ENCODE results near the gene SPG11. TPM values are rescaled to one million over a fixed set of nuclear protein-coding genes. Genes with fewer than 3 reads are reported as not detected.
"Not testable (repeated sequence)": the region's sequence is repeated elsewhere in the genome, so short reads cannot be mapped to it uniquely, and the experiment has no call there.

SPG11 gene
- total RNA-seq, 1 donor: 74.4 TPM

- Histone ChIP-seq H3K4me1 (ENCODE audit: insufficient read depth, low read length) (peaks cover 51% of the 10 kb centered on the region), H3K9me3 (ENCODE audit: low read depth, low read length) (no peaks in the 10 kb centered on the region), H3K27me3 (ENCODE audit: insufficient read depth, low read length) (no peaks in the 10 kb centered on the region), H3K4me3 (ENCODE audit: low read length) (peak overlapping the region; percentile 87)
These were observed 718 bp downstream of the SPG11 start for GRCh38 chr15:44662478-44663409.

DNA sequence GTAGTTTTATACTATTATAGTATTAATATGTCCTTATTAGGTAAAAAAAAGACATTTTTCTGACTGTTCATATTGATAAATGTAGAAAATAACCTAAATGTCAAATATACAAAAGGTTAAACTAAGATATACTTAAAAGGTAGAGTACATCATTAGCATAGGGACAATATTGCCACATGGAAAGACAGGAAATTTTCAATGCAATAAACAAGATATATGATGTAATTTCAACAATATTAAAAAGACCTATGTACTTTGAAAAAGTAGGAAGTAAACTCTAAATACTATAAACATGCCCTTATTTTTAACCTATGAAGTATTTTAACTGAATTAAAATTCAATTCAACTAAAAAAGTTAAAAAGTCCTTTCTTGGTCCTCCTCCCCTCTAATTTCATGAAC lies 1.9 kb downstream of the SPG11 start:
- H3K9me3 ChIP-seq (ENCODE audit: low read depth, low read length): no peaks in the 10 kb centered on the region
- H3K4me1 ChIP-seq (ENCODE audit: insufficient read depth, low read length): peaks cover 40% of the 10 kb centered on the region
- no peaks in the 10 kb centered on the region for H3K27me3 ChIP-seq (ENCODE audit: insufficient read depth, low read length)
- no peak overlapping the region for H3K4me3 ChIP-seq (ENCODE audit: low read length)

GRCh38 chr15:44659056-44659455 lies 4.4 kb downstream of the SPG11 start:
- Histone ChIP-seq H3K4me1 (ENCODE audit: insufficient read depth, low read length) (peaks cover 16% of the 10 kb centered on the region), H3K4me3 (ENCODE audit: low read length) (no peak overlapping the region), H3K27me3 (ENCODE audit: insufficient read depth, low read length) (no peaks in the 10 kb centered on the region), H3K9me3 (ENCODE audit: low read depth, low read length) (no peaks in the 10 kb centered on the region)

- Histone ChIP-seq H3K4me3 (ENCODE audit: low read length) (no peak overlapping the region), H3K27me3 (ENCODE audit: insufficient read depth, low read length) (no peaks in the 10 kb centered on the region), H3K4me1 (ENCODE audit: insufficient read depth, low read length) (peaks cover 10% of the 10 kb centered on the region), H3K9me3 (ENCODE audit: low read depth, low read length) (no peaks in the 10 kb centered on the region)
These were observed 6.1 kb downstream of the SPG11 start for GRCh38 chr15:44657378-44657777.

DNA sequence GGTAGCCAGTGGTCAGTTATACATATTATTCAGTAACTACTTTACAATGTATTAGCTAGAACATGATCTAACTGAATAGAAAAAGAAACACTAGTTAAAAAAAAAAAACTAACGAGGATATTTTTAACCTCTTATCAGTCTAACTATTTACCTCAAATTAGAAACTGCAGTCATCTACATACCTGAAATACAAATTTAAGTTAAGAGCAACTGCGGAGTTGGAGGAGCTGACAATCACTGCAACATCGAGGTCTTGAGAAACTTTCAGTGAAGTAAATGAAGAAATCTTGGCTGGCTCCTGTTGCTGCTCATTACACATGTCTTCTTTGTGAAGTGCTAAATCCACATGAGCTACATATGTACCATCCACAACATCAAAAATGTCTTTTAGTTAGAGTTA lies 6.5 kb downstream of the SPG11 start:
- Histone ChIP-seq H3K27me3 (ENCODE audit: insufficient read depth, low read length) (no peaks in the 10 kb centered on the region), H3K4me1 (ENCODE audit: insufficient read depth, low read length) (peaks cover 5% of the 10 kb centered on the region), H3K4me3 (ENCODE audit: low read length) (no peak overlapping the region), H3K9me3 (ENCODE audit: low read depth, low read length) (no peaks in the 10 kb centered on the region)

DNA sequence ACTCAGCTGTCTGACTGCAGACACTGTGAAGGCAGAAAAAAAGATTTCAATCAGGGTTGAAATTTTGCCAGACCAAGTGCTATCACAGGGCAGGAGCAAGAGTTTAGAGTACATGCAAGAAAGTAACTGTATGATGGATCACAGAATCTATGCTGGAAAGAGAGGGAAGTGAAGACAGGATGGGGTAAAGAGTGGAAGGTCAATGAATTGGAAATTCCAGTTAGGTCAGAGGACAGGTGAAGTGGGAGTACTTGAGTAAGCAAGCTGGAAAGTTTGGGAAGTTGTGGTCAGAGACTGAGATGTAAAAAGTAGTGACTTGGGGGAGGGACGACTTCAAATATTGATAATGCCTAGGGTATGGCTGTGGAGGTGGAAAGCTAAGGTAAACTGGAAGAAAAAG lies 7.2 kb downstream of the SPG11 start:
- Histone ChIP-seq H3K4me3 (ENCODE audit: low read length) (no peak overlapping the region), H3K4me1 (ENCODE audit: insufficient read depth, low read length) (peaks cover 3% of the 10 kb centered on the region), H3K27me3 (ENCODE audit: insufficient read depth, low read length) (no peaks in the 10 kb centered on the region), H3K9me3 (ENCODE audit: low read depth, low read length) (no peaks in the 10 kb centered on the region)

- no peaks in the 10 kb centered on the region for H3K9me3 ChIP-seq (ENCODE audit: low read depth, low read length)
- H3K4me3 ChIP-seq (ENCODE audit: low read length): no peak overlapping the region
- no peaks in the 10 kb centered on the region for H3K4me1 ChIP-seq (ENCODE audit: insufficient read depth, low read length)
- H3K27me3 ChIP-seq (ENCODE audit: insufficient read depth, low read length): no peaks in the 10 kb centered on the region
These were observed 8.6 kb downstream of the SPG11 start for GRCh38 chr15:44654858-44655257.

DNA sequence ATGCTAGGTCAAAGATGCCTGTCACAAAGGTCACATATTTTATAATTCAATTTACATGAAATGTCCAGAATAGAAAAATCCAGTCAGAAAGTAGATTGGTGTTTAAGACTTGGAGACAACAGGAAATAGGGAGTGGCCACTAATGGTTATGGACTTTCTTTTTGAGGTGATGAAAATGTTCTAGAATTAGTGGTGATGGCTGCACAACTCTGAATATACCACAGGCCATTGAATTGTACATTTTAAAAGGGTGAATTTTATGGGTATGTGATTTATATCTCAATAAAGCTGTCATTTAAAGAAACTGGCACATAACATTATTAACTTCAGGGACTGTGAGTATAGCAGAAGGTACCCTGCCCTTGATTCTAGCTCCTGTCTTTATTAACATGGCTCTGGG lies 15.8 kb downstream of the SPG11 start:
- no peak overlapping the region for H3K4me3 ChIP-seq (ENCODE audit: low read length)
- no peaks in the 10 kb centered on the region for H3K9me3 ChIP-seq (ENCODE audit: low read depth, low read length)
- no peaks in the 10 kb centered on the region for H3K27me3 ChIP-seq (ENCODE audit: insufficient read depth, low read length)
- no peaks in the 10 kb centered on the region for H3K4me1 ChIP-seq (ENCODE audit: insufficient read depth, low read length)

DNA sequence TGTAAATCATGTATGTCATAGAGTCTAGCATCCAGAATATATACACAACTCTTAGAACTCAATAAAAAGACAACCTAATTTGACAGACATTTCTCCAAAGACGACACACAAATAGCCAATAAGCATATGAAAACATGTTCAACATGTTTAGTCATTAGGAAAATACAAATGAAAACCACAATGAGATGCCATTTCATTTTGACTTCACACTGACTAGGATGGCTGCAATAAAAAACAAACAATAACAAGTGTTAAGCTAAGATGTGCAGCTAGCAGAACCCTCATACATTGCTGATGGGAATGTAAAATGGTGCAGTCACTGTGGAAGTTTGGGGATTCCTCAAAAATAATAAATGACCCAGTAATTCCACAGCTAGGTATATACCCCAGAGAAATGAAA lies 16.4 kb downstream of the SPG11 start:
- Histone ChIP-seq H3K4me1 (ENCODE audit: insufficient read depth, low read length) (no peaks in the 10 kb centered on the region), H3K9me3 (ENCODE audit: low read depth, low read length) (no peaks in the 10 kb centered on the region), H3K27me3 (ENCODE audit: insufficient read depth, low read length) (no peaks in the 10 kb centered on the region)

GRCh38 chr15:44646460-44646859 lies 17.0 kb downstream of the SPG11 start:
- Histone ChIP-seq H3K4me3 (ENCODE audit: low read length) (no peak overlapping the region), H3K4me1 (ENCODE audit: insufficient read depth, low read length) (no peaks in the 10 kb centered on the region), H3K9me3 (ENCODE audit: low read depth, low read length) (no peaks in the 10 kb centered on the region), H3K27me3 (ENCODE audit: insufficient read depth, low read length) (no peaks in the 10 kb centered on the region)

More for the DNA sequence above, 16.4 kb downstream of the SPG11 start:
- H3K4me3 ChIP-seq (ENCODE audit: low read length): no peak overlapping the region

DNA sequence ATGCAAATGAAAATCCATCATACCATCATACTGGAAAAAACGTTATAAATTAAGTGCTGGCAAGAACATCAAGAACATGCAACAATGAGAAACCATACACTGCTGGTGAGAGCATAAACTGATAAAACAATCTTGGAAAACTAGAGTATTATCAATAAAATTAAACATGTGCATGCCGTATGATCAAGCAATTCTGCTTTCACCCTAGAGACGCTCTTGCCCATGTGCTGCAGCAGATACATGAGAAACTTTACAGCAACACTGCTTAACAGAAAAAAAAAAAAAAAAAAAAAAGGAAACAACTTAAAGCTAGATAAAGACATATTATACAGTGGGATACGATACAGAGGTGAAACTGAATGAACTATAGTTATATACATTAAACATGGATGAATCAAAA lies 21.8 kb downstream of the SPG11 start:
- no peaks in the 10 kb centered on the region for H3K4me1 ChIP-seq (ENCODE audit: insufficient read depth, low read length)
- H3K27me3 ChIP-seq (ENCODE audit: insufficient read depth, low read length): no peaks in the 10 kb centered on the region
- H3K9me3 ChIP-seq (ENCODE audit: low read depth, low read length): no peaks in the 10 kb centered on the region
- H3K4me3 ChIP-seq (ENCODE audit: low read length): no peak overlapping the region

DNA sequence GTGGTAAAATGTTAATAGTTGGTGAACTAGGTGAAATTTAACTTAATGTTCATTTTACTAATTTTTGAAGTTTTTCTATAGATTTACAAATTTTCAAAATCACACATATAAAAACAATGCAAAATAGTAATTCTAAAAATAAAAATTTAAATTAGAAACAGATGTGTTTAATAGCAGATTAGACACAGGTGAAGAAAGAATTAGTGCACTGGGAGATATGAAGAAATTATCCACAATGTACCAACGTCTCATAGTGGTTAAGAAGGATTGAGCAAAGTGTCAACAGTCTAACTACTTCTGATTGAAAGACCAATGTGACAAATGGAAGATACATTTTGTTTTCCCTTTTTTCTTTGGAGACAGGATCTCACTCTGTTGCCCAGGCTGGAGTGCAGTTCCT lies 26.5 kb downstream of the SPG11 start:
- Histone ChIP-seq H3K4me1 (ENCODE audit: insufficient read depth, low read length) (peaks cover 3% of the 10 kb centered on the region), H3K9me3 (ENCODE audit: low read depth, low read length) (no peaks in the 10 kb centered on the region), H3K27me3 (ENCODE audit: insufficient read depth, low read length) (no peaks in the 10 kb centered on the region), H3K4me3 (ENCODE audit: low read length) (no peak overlapping the region)

- peaks cover 3% of the 10 kb centered on the region for H3K4me1 ChIP-seq (ENCODE audit: insufficient read depth, low read length)
- no peak overlapping the region for H3K4me3 ChIP-seq (ENCODE audit: low read length)
- no peaks in the 10 kb centered on the region for H3K9me3 ChIP-seq (ENCODE audit: low read depth, low read length)
- H3K27me3 ChIP-seq (ENCODE audit: insufficient read depth, low read length): no peaks in the 10 kb centered on the region
These were observed 29.9 kb downstream of the SPG11 start for GRCh38 chr15:44633603-44634002.

DNA sequence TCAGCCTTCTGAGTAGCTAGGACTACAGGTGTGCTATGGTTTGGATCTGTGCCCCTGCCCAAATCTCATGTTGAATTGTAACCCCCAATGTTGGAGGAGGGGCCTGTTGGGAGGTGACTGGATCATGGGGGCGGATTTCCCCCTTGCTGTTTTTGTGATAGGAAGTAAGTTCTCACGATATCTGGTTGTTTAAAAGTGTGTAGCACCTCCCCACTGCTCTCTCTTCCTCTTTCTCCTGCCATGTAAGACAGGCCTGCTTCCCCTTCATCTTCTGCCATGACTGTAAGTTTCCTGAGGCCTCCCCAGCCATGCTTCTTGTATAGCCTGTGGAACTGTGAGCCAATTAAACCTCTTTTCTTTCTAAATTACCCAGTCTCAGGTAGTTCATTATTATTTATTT lies 38.2 kb downstream of the SPG11 start:
- H3K4me1 ChIP-seq (ENCODE audit: insufficient read depth, low read length); H3K4me3 ChIP-seq (ENCODE audit: low read length); H3K9me3 ChIP-seq (ENCODE audit: low read depth, low read length); H3K27me3 ChIP-seq (ENCODE audit: insufficient read depth, low read length): not testable (repeated sequence)

DNA sequence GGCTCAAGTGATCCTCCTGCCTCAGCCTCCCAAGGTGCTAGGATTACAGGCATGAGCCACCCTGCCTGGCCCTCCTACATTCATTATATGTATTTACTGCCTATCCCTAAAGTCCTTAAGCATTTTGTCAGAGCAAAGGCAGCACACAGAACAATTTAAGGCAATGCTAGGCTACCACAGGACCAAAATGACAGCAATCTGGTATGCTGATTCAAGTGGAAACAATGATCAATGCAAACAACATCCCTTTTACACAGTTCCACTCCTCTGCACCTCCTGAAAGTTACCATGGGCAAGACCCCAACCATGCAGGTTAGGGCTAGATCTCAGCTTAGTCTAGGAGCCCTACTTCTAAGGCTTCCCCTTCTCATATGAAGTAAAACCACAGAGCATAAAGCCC lies 40.3 kb downstream of the SPG11 start:
- no peaks in the 10 kb centered on the region for H3K27me3 ChIP-seq (ENCODE audit: insufficient read depth, low read length)
- no peak overlapping the region for H3K4me3 ChIP-seq (ENCODE audit: low read length)
- no peaks in the 10 kb centered on the region for H3K4me1 ChIP-seq (ENCODE audit: insufficient read depth, low read length)
- no peaks in the 10 kb centered on the region for H3K9me3 ChIP-seq (ENCODE audit: low read depth, low read length)

DNA sequence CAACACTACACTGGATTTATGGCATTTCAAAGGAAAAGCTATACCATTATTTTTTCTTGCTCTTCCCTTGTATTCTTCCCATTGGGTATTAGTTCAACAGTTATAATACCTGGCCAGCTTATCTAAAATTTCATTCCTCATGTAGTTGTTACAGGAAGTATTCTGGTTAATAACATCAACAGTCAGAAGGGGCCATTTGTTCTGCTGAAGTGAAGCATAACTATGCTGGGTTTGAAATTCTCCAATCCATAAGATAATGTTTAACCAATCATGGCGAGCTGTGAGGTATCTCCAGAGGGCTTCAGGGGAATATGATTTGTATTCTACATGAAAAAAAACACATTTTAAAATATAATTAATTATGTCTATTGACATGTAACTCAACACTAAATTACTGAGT lies 43.4 kb downstream of the SPG11 start:
- H3K9me3 ChIP-seq (ENCODE audit: low read depth, low read length): no peaks in the 10 kb centered on the region
- H3K27me3 ChIP-seq (ENCODE audit: insufficient read depth, low read length): no peaks in the 10 kb centered on the region
- no peaks in the 10 kb centered on the region for H3K4me1 ChIP-seq (ENCODE audit: insufficient read depth, low read length)
- no peak overlapping the region for H3K4me3 ChIP-seq (ENCODE audit: low read length)

All from mononuclear cell (primary cell).